ENCODE measurements around the gene ERGIC1. TPM values are rescaled to one million over a fixed set of nuclear protein-coding genes. Genes with fewer than 3 reads are reported as not detected.

The ERGIC1 gene
- total RNA-seq, 4 donors from 2014 or later, result 116 to 172 (median 144) TPM

- H3K4me3 ChIP-seq, result no peak overlapping the region
- TF ChIP-seq, protein P1, sequence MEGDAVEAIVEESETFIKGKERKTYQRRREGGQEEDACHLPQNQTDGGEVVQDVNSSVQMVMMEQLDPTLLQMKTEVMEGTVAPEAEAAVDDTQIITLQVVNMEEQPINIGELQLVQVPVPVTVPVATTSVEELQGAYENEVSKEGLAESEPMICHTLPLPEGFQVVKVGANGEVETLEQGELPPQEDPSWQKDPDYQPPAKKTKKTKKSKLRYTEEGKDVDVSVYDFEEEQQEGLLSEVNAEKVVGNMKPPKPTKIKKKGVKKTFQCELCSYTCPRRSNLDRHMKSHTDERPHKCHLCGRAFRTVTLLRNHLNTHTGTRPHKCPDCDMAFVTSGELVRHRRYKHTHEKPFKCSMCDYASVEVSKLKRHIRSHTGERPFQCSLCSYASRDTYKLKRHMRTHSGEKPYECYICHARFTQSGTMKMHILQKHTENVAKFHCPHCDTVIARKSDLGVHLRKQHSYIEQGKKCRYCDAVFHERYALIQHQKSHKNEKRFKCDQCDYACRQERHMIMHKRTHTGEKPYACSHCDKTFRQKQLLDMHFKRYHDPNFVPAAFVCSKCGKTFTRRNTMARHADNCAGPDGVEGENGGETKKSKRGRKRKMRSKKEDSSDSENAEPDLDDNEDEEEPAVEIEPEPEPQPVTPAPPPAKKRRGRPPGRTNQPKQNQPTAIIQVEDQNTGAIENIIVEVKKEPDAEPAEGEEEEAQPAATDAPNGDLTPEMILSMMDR (IDR thresholded peaks at IDR 0.05), result no peak
- peak; percentile 36 for TF ChIP-seq POLR2AphosphoS5 (IDR thresholded peaks at IDR 0.05)
- no peak for TF ChIP-seq POLR2A (IDR thresholded peaks at IDR 0.05)
- TF ChIP-seq EP300 (IDR thresholded peaks at IDR 0.05), result no peak
- peak; percentile 61 for ATAC-seq
- no peaks in the 10 kb centered on the region for H3K9me3 ChIP-seq
- peak overlapping the region in 3 of 4 donors; percentile 46 to 66 (median 55) for H3K27ac ChIP-seq
- peaks cover 0 to 36% (median 0%) of the 10 kb centered on the region in 3 donors for H3K4me1 ChIP-seq
- no peaks in the 10 kb centered on the region for H3K27me3 ChIP-seq
- WGBS, 2 donors (ENCODE audit: low coverage in 1 of 2), result 50 to 71% methylated on average over 8 to 13 of the region's 18 CpGs
- peaks cover 0 to 96% of the 10 kb centered on the region in 2 donors for H3K36me3 ChIP-seq
These were observed 109.3 kb downstream of the ERGIC1 start for GRCh38 chr5:172943283-172943841.

GRCh38 chr5:172943906-172944305 is 109.9 kb downstream of the ERGIC1 start:
- Histone ChIP-seq H3K9me3 (no peaks in the 10 kb centered on the region), H3K36me3 (peaks cover 0 to 96% of the 10 kb centered on the region in 2 donors)

GRCh38 chr5:172944741-172945140 is 110.7 kb downstream of the ERGIC1 start:
- TF ChIP-seq POLR2AphosphoS5 (IDR thresholded peaks at IDR 0.05) (no peak), EP300 (IDR thresholded peaks at IDR 0.05) (no peak), POLR2A (IDR thresholded peaks at IDR 0.05) (no peak)
- TF ChIP-seq, protein P1 (IDR thresholded peaks at IDR 0.05), result no peak
- WGBS, 2 donors (ENCODE audit: low coverage in 1 of 2), result 78 to 83% methylated on average over 4 to 5 of the region's 6 CpGs
- ATAC-seq, result no peak
- Histone ChIP-seq H3K27ac (peak overlapping the region in 1 of 4 donors; percentile 55), H3K4me1 (peaks cover 0 to 28% (median 0%) of the 10 kb centered on the region in 3 donors), H3K36me3 (peaks cover 0 to 96% of the 10 kb centered on the region in 2 donors), H3K27me3 (no peaks in the 10 kb centered on the region), H3K9me3 (no peaks in the 10 kb centered on the region), H3K4me3 (no peak overlapping the region)

More at GRCh38 chr5:172943906-172944305, 109.9 kb downstream of the ERGIC1 start:
- WGBS, 2 donors (ENCODE audit: low coverage in 1 of 2), result 58 to 100% methylated on average over 1 to 6 of the region's 8 CpGs
- peaks cover 0 to 36% (median 0%) of the 10 kb centered on the region in 3 donors for H3K4me1 ChIP-seq
- H3K27me3 ChIP-seq, result no peaks in the 10 kb centered on the region
- no peak for ATAC-seq
- no peak overlapping the region for H3K4me3 ChIP-seq
- TF ChIP-seq, protein P1 (IDR thresholded peaks at IDR 0.05), result no peak
- no peak for TF ChIP-seq EP300 (IDR thresholded peaks at IDR 0.05)
- TF ChIP-seq POLR2A (IDR thresholded peaks at IDR 0.05), result no peak
- no peak for TF ChIP-seq POLR2AphosphoS5 (IDR thresholded peaks at IDR 0.05)
- peak overlapping the region in 3 of 4 donors; percentile 46 to 66 (median 55) for H3K27ac ChIP-seq

- no peak for TF ChIP-seq EP300 (IDR thresholded peaks at IDR 0.05)
- TF ChIP-seq POLR2A (IDR thresholded peaks at IDR 0.05), result no peak
- TF ChIP-seq, protein P1 (IDR thresholded peaks at IDR 0.05), result no peak
- TF ChIP-seq POLR2AphosphoS5 (IDR thresholded peaks at IDR 0.05), result no peak
- Histone ChIP-seq H3K4me1 (peaks cover 0 to 28% (median 0%) of the 10 kb centered on the region in 3 donors), H3K27ac (peak overlapping the region in 1 of 4 donors; percentile 55), H3K4me3 (no peak overlapping the region), H3K9me3 (no peaks in the 10 kb centered on the region), H3K36me3 (peaks cover 0 to 95% of the 10 kb centered on the region in 2 donors), H3K27me3 (no peaks in the 10 kb centered on the region)
- 88 to 91% methylated on average over 5 to 6 of the region's 6 CpGs for WGBS, 2 donors (ENCODE audit: low coverage in 1 of 2)
- no peak for ATAC-seq
These were observed 111.1 kb downstream of the ERGIC1 start for GRCh38 chr5:172945151-172945550.

DNA sequence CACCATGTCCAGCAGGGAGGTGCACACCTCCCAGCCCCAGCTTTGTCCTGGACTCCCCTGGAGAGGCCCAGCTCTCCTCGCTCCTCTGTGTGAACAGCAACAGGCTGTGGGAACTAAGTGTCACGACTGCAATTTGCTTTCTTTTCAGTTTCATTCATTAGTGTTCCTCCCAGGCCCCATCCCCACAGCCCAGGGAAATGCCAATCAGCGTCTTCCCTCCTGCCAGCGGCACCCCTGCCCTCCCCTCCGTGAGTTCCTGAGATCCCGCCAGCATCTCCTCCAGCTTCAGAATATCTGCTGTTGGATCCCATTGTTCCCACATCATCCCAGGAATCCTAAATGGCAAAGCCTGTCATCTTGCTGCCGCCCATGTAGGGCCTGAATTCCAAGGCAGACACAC is 112.1 kb downstream of the ERGIC1 start:
- H3K4me1 ChIP-seq, result peaks cover 0 to 24% (median 0%) of the 10 kb centered on the region in 3 donors
- TF ChIP-seq EP300 (IDR thresholded peaks at IDR 0.05), result no peak
- TF ChIP-seq, protein P1 (IDR thresholded peaks at IDR 0.05), result no peak
- no peak for TF ChIP-seq POLR2AphosphoS5 (IDR thresholded peaks at IDR 0.05)
- TF ChIP-seq POLR2A (IDR thresholded peaks at IDR 0.05), result no peak
- WGBS, 2 donors (ENCODE audit: low coverage in 1 of 2), result 77 to 84% methylated on average over 2 to 5 of the region's 7 CpGs
- ATAC-seq, result no peak
- no peaks in the 10 kb centered on the region for H3K9me3 ChIP-seq
- no peak overlapping the region for H3K27ac ChIP-seq
- H3K36me3 ChIP-seq, result peaks cover 0 to 97% of the 10 kb centered on the region in 2 donors
- H3K4me3 ChIP-seq, result no peak overlapping the region
- H3K27me3 ChIP-seq, result no peaks in the 10 kb centered on the region

Measured in gastroesophageal sphincter (tissue), 4 donors.